ENCODE results near the gene MYPN. TPM values are rescaled to one million over a fixed set of nuclear protein-coding genes. Genes with fewer than 3 reads are reported as not detected.

The MYPN gene
- total RNA-seq, 2 donors from 2014 or later, result not detected

- no peak for DNase-seq
- H3K9ac ChIP-seq (ENCODE audit: extremely low read depth, low read length, poor library complexity, severe bottlenecking), result no peak overlapping the region
- no peak overlapping the region for H3K4me3 ChIP-seq (ENCODE audit: low read length)
- WGBS, 2 experiments (ENCODE audit: insufficient coverage in 1 of 2, insufficient read length in 1 of 2), result 84 to 100% methylated on average over 2 to 3 of the region's 3 CpGs
- Mint-ChIP-seq H3K4me1 (no peaks in the 10 kb centered on the region), H3K4me3 (no peak overlapping the region), H3K36me3 (ENCODE audit: low read depth) (no peaks in the 10 kb centered on the region), H3K27ac (no peak overlapping the region), H3K27me3 (ENCODE audit: insufficient read depth) (no peaks in the 10 kb centered on the region), H3K9me3 (peaks cover 5% of the 10 kb centered on the region)
- H3K27me3 ChIP-seq (ENCODE audit: control insufficient read depth, insufficient read depth, low read length, poor library complexity, severe bottlenecking), result no peaks in the 10 kb centered on the region
- no peaks in the 10 kb centered on the region for H3K4me1 ChIP-seq (ENCODE audit: control insufficient read depth, insufficient read depth, low read length)
- TF ChIP-seq CTCF (conservative IDR thresholded peaks at IDR 0.05), result no peak
- H3K36me3 ChIP-seq (ENCODE audit: control insufficient read depth, insufficient read depth, low read length), result no peaks in the 10 kb centered on the region
- H3K9me3 ChIP-seq (ENCODE audit: control insufficient read depth, low read length), result no peaks in the 10 kb centered on the region
- H3K27ac ChIP-seq (ENCODE audit: low read depth, low read length), result no peak overlapping the region
These were observed 57.7 kb downstream of the MYPN start for GRCh38 chr10:68166871-68167585.

- no peak for DNase-seq
- Mint-ChIP-seq H3K4me3 (no peak overlapping the region), H3K36me3 (ENCODE audit: low read depth) (no peaks in the 10 kb centered on the region), H3K4me1 (no peaks in the 10 kb centered on the region), H3K27ac (no peak overlapping the region), H3K9me3 (peaks cover 5% of the 10 kb centered on the region), H3K27me3 (ENCODE audit: insufficient read depth) (no peaks in the 10 kb centered on the region)
- H3K27me3 ChIP-seq (ENCODE audit: control insufficient read depth, insufficient read depth, low read length, poor library complexity, severe bottlenecking), result no peaks in the 10 kb centered on the region
- no peaks in the 10 kb centered on the region for H3K36me3 ChIP-seq (ENCODE audit: control insufficient read depth, insufficient read depth, low read length)
- WGBS, 2 experiments (ENCODE audit: insufficient coverage in 1 of 2, insufficient read length in 1 of 2), result 93 to 94% methylated on average over 6 of the region's 6 CpGs
- TF ChIP-seq CTCF (conservative IDR thresholded peaks at IDR 0.05), result no peak
- H3K27ac ChIP-seq (ENCODE audit: low read depth, low read length), result no peak overlapping the region
- H3K9me3 ChIP-seq (ENCODE audit: control insufficient read depth, low read length), result no peaks in the 10 kb centered on the region
- no peak overlapping the region for H3K9ac ChIP-seq (ENCODE audit: extremely low read depth, low read length, poor library complexity, severe bottlenecking)
- no peaks in the 10 kb centered on the region for H3K4me1 ChIP-seq (ENCODE audit: control insufficient read depth, insufficient read depth, low read length)
- no peak overlapping the region for H3K4me3 ChIP-seq (ENCODE audit: low read length)
These were observed 58.4 kb downstream of the MYPN start for GRCh38 chr10:68167586-68168189.

- no peak overlapping the region for H3K9ac ChIP-seq (ENCODE audit: extremely low read depth, low read length, poor library complexity, severe bottlenecking)
- no peak overlapping the region for H3K4me3 ChIP-seq (ENCODE audit: low read length)
- Mint-ChIP-seq H3K4me1 (peaks cover 4% of the 10 kb centered on the region), H3K27me3 (ENCODE audit: insufficient read depth) (no peaks in the 10 kb centered on the region), H3K4me3 (no peak overlapping the region), H3K9me3 (peaks cover 5% of the 10 kb centered on the region), H3K36me3 (ENCODE audit: low read depth) (no peaks in the 10 kb centered on the region), H3K27ac (no peak overlapping the region)
- H3K4me1 ChIP-seq (ENCODE audit: control insufficient read depth, insufficient read depth, low read length), result no peaks in the 10 kb centered on the region
- no peaks in the 10 kb centered on the region for H3K36me3 ChIP-seq (ENCODE audit: control insufficient read depth, insufficient read depth, low read length)
- DNase-seq, result no peak
- WGBS, 2 experiments (ENCODE audit: insufficient coverage in 1 of 2, insufficient read length in 1 of 2), result 95 to 100% methylated on average over 1 of the region's 1 CpG
- H3K27me3 ChIP-seq (ENCODE audit: control insufficient read depth, insufficient read depth, low read length, poor library complexity, severe bottlenecking), result no peaks in the 10 kb centered on the region
- H3K27ac ChIP-seq (ENCODE audit: low read depth, low read length), result no peak overlapping the region
- no peak for TF ChIP-seq CTCF (conservative IDR thresholded peaks at IDR 0.05)
- H3K9me3 ChIP-seq (ENCODE audit: control insufficient read depth, low read length), result no peaks in the 10 kb centered on the region
These were observed 62.3 kb downstream of the MYPN start for GRCh38 chr10:68171539-68172080.
